Activated T-helper 1 cell treated with anti-CD3 and anti-CD28 coated beads, Interleukin-2, amount 50 U/mL, for 16 hours (primary cell): ENCODE data around the gene TXK.
A peak's percentile ranks its signal among the peaks of the same experiment; 100 is the strongest.

ENCODE experiments used
- DNase-seq, 2 donors: peaks; one replicate each; pipeline ENCODE4 v3.0.0-alpha.2; 2020; ENCODE audit warnings: low read depth in 1 of 2, low spot score in 1 of 2

TXK gene

GRCh38 chr4:48138511-48138910 lies 4.5 kb upstream of the TXK start:
- no peak for DNase-seq

- DNase-seq: no peak
Observed at GRCh38 chr4:48137846-48138245, 3.8 kb upstream of the TXK start.

GRCh38 chr4:48133669-48134068 lies 381 bp downstream of the TXK start:
- no peak for DNase-seq

- DNase-seq: no peak
Observed at GRCh38 chr4:48131736-48132135, 2.3 kb downstream of the TXK start.

- DNase-seq: no peak
Observed at GRCh38 chr4:48130100-48130499, 4.0 kb downstream of the TXK start.

GRCh38 chr4:48129307-48130014 lies 4.6 kb downstream of the TXK start:
- DNase-seq: peak in 1 of 2 donors; percentile 25

GRCh38 chr4:48127682-48128404 lies 6.2 kb downstream of the TXK start:
- peak; percentile 35 to 54 for DNase-seq

GRCh38 chr4:48127231-48127630 lies 6.8 kb downstream of the TXK start:
- DNase-seq: no peak

GRCh38 chr4:48126621-48127020 lies 7.4 kb downstream of the TXK start:
- no peak for DNase-seq

- no peak for DNase-seq
Observed at GRCh38 chr4:48124870-48125269, 9.2 kb downstream of the TXK start.

GRCh38 chr4:48122756-48123155 lies 11.3 kb downstream of the TXK start:
- DNase-seq: no peak

GRCh38 chr4:48121180-48121579 lies 12.9 kb downstream of the TXK start:
- no peak for DNase-seq

GRCh38 chr4:48120132-48120531 lies 13.9 kb downstream of the TXK start:
- DNase-seq: no peak

GRCh38 chr4:48119646-48120045 lies 14.4 kb downstream of the TXK start:
- no peak for DNase-seq

GRCh38 chr4:48118081-48118480 lies 16.0 kb downstream of the TXK start:
- no peak for DNase-seq

GRCh38 chr4:48116582-48116981 lies 17.5 kb downstream of the TXK start:
- DNase-seq: no peak

- DNase-seq: no peak
Observed at GRCh38 chr4:48114412-48114811, 19.6 kb downstream of the TXK start.

- DNase-seq: no peak
Observed at GRCh38 chr4:48112017-48112667, 21.9 kb downstream of the TXK start.

- no peak for DNase-seq
Observed at GRCh38 chr4:48110452-48110978, 23.5 kb downstream of the TXK start.

GRCh38 chr4:48109413-48110263 lies 24.4 kb downstream of the TXK start:
- DNase-seq: no peak
